Fibroblast of peridontal ligament (primary cell): ENCODE results near the gene RGL4.
A peak's percentile ranks its signal among the peaks of the same experiment; 100 is the strongest.

Experiments
- DNase-seq: peaks from one replicate; pipeline ENCODE4 v3.0.0-alpha.2; 2010; ENCODE audit errors: extremely low read depth

Gene RGL4

GRCh38 chr22:23742505-23743264 lies 51.9 kb downstream of the RGL4 start:
- DNase-seq: no peak

GRCh38 chr22:23743303-23743705 lies 52.5 kb downstream of the RGL4 start:
- peak; percentile 20 for DNase-seq

- DNase-seq: no peak
Measured at GRCh38 chr22:23744001-23744400, 53.2 kb downstream of the RGL4 start.

GRCh38 chr22:23744485-23744884 lies 53.7 kb downstream of the RGL4 start:
- DNase-seq: no peak

- no peak for DNase-seq
Measured at GRCh38 chr22:23745791-23746190, 55.0 kb downstream of the RGL4 start.
